ENCODE data around the gene CACFD1.

GRCh38 chr9:133417541-133418461, 42.0 kb upstream of the CACFD1 start, which contains the start of gene REXO4:
- TF ChIP-seq POLR2A (IDR thresholded peaks at IDR 0.05) = peak; percentile 16 to 20
- TF ChIP-seq CTCF (IDR thresholded peaks at IDR 0.05) = no peak

All from adrenal gland (tissue), 5 donors.